ENCODE measurements around the gene GPR146. TPM values are rescaled to one million over a fixed set of nuclear protein-coding genes. Genes with fewer than 3 reads are reported as not detected.

Gene GPR146
- total and polyA plus RNA-seq, 2 of the 13 experiments (the other 11 are each of a cell fraction or from before 2014, with no cell fraction given) = 2.0 to 15.9 TPM

- intact Hi-C loops (cut with micrococcal nuclease; ENCODE audit: unreplicated experiment) = loop anchor here (5.0 kb wide), 1 partner anchor 91 kb away; no protein-coding TSS in a partner anchor
- Histone ChIP-seq H3K79me2 (ENCODE audit: insufficient read depth, low read length) (peaks cover 25% of the 10 kb centered on the region), H2AFZ (ENCODE audit: low read length) (no peak overlapping the region), H3K27me3 (ENCODE audit: control insufficient read depth in 1 of 2, insufficient read depth in 2 of 2, low read length in 2 of 2) (no peaks in the 10 kb centered on the region), H3K4me3 (replicated peaks in 1 of 3; ENCODE audit: insufficient read depth in 1 of 3, low read depth in 2 of 3, low read length in 3 of 3) (no peak overlapping the region; a peak in 1 of 6 replicates), H3K4me2 (ENCODE audit: low read depth, low read length) (no peak overlapping the region), H3K9ac (ENCODE audit: insufficient read depth, low read depth, low read length) (no peak overlapping the region), H3K9me3 (ENCODE audit: low read length) (no peaks in the 10 kb centered on the region), H3K27ac (ENCODE audit: extremely low read length, insufficient read depth, low read length) (no peak overlapping the region), H3K4me1 (ENCODE audit: insufficient read depth, low read length) (peaks cover 49% of the 10 kb centered on the region), H4K20me1 (ENCODE audit: insufficient read depth, low read length) (no peaks in the 10 kb centered on the region), H3K36me3 (replicated peaks in 1 of 2; ENCODE audit: control insufficient read depth in 1 of 2, insufficient read depth in 2 of 2, low read length in 2 of 2) (peaks cover 2 to 18% of the 10 kb centered on the region in 2 experiments; a peak in 3 of 5 replicates)
- ATAC-seq (no peak), FAIRE-seq (no peak), DNase-seq (ENCODE audit: low spot score) (no peak)
- in situ Hi-C loops (cut with HindIII; ENCODE audit: extremely low pct_ligation_motif_present, low pct_unique_long_range_greater_than_20kb) = loop anchor here (5.0 kb wide), 1 partner anchor 76 kb away; the partner anchor contains the start of gene ZFAND2A
- ChIA-PET POLR2A (interaction anchor here (0.8 to 3.9 kb wide), 11 partner anchors 16 to 767 kb away, joined by 3 to 24 read pairs (median 3); partner anchors contain the start of gene COX19), CTCF (ENCODE audit: low intra/inter-chr PET ratio, low total read pairs) (interaction anchor here (1.4 to 1.9 kb wide), 5 partner anchors 37 to 97 kb away, joined by 8 to 15 read pairs (median 10); no protein-coding TSS in a partner anchor)
- WGBS (ENCODE audit: low lambda C conversion rate) = 97% methylated on average over 10 of the region's 11 CpGs
- no TSS peak for BruUV-seq (replicated peaks)
- TF ChIP-seq TFE3 (CRISPR knock-in tag; IDR thresholded peaks at IDR 0.05) = no peak
- TF ChIP-seq ZBTB2 (CRISPR knock-in tag; IDR thresholded peaks at IDR 0.05; ENCODE audit: low read depth) = no peak
- no peak for TF ChIP-seq POLR2AphosphoS5 (IDR thresholded peaks at IDR 0.05; ENCODE audit: low read depth, low read length)
- TF ChIP-seq REST (IDR thresholded peaks at IDR 0.05; ENCODE audit: borderline replicate concordance in 1 of 2, low read depth in 1 of 2, low read length in 2 of 2) = no peak
- TF ChIP-seq ATF1 (CRISPR knock-in tag; IDR thresholded peaks at IDR 0.05) = no peak
- TF ChIP-seq CENPBD1 (CRISPR knock-in tag; IDR thresholded peaks at IDR 0.05; ENCODE audit: borderline replicate concordance, low read depth) = no peak
- TF ChIP-seq TBL1XR1 (IDR thresholded peaks at IDR 0.05; ENCODE audit: borderline replicate concordance, low read length, partially characterized antibody) = no peak
- TF ChIP-seq CHD4 (IDR thresholded peaks at IDR 0.05; ENCODE audit: borderline replicate concordance, low read length) = no peak
- TF ChIP-seq ZFP36 (IDR thresholded peaks at IDR 0.05; ENCODE audit: borderline replicate concordance, low read depth, low read length, partially characterized antibody) = no peak
- no peak for TF ChIP-seq MBD4 (IDR thresholded peaks at IDR 0.05; ENCODE audit: borderline replicate concordance, low read length)
- no peak for TF ChIP-seq GRHL1 (CRISPR knock-in tag; conservative IDR thresholded peaks at IDR 0.05)
- no peak for TF ChIP-seq ZMYM3 (CRISPR knock-in tag; IDR thresholded peaks at IDR 0.05)
- TF ChIP-seq ZFAT (CRISPR knock-in tag; conservative IDR thresholded peaks at IDR 0.05) = no peak
- TF ChIP-seq ETV6 (CRISPR knock-in tag; conservative IDR thresholded peaks at IDR 0.05) = no peak
Measured at GRCh38 chr7:1085910-1086421, 41.6 kb downstream of the GPR146 start.

Measured in HepG2 (cell line).